Smooth muscle cell (in vitro differentiated cells): ENCODE data around the gene PRDX2. TPM values are rescaled to one million over a fixed set of nuclear protein-coding genes. Genes with fewer than 3 reads are reported as not detected.

Experiments used
- DNase-seq: peaks from one replicate; lab custom pipeline; 2025; ENCODE audit not compliant: unreplicated experiment; lab: John Stamatoyannopoulos, UW
- H2AFZ ChIP-seq: fragments of 200-600 bp; sonication (generic); 2 replicates; pipeline ENCODE4 v1.6.0; 2016; ENCODE audit warnings: antibody characterized with exemption, low read depth, mild to moderate bottlenecking
- H3F3A ChIP-seq: fragments of 200-600 bp; sonication (generic); 2 replicates; pipeline ENCODE4 v1.6.0; 2017; ENCODE audit warnings: antibody characterized with exemption, low read depth
- H3K27ac ChIP-seq: fragments of 200-600 bp; sonication (generic); 2 replicates; pipeline ENCODE4 v1.5.1; 2016; ENCODE audit warnings: low read depth, mild to moderate bottlenecking
- H3K27me3 ChIP-seq: fragments of 200-600 bp; sonication (generic); 2 replicates; pipeline ENCODE4 v1.6.1; 2016; ENCODE audit warnings: low read depth, mild to moderate bottlenecking
- H3K36me3 ChIP-seq: fragments of 200-600 bp; sonication (generic); 2 replicates; pipeline ENCODE4 v1.5.1; 2016; ENCODE audit warnings: low read depth
- H3K4me1 ChIP-seq: fragments of 200-600 bp; sonication (generic); 2 replicates; pipeline ENCODE4 v1.5.1; 2016; ENCODE audit warnings: low read depth
- H3K4me2 ChIP-seq: fragments of 200-600 bp; sonication (generic); 2 replicates; pipeline ENCODE4 v1.6.0; 2016; ENCODE audit warnings: mild to moderate bottlenecking
- H3K4me3 ChIP-seq: fragments of 200-600 bp; sonication (generic); 2 replicates; pipeline ENCODE4 v1.5.1; 2016; ENCODE audit warnings: mild to moderate bottlenecking
- H3K79me2 ChIP-seq: fragments of 200-600 bp; sonication (generic); 2 replicates; pipeline ENCODE4 v1.6.0; 2016; ENCODE audit warnings: low read depth, mild to moderate bottlenecking
- H3K9ac ChIP-seq: fragments of 200-600 bp; sonication (generic); 2 replicates; pipeline ENCODE4 v1.6.0; 2016; ENCODE audit warnings: low read depth
- H3K9me3 ChIP-seq: fragments of 200-600 bp; sonication (generic); replicated peaks from 2 replicates; pipeline ENCODE4 v1.5.1; 2016; ENCODE audit warnings: low read depth
- H4K20me1 ChIP-seq: fragments of 200-600 bp; sonication (generic); 2 replicates; pipeline ENCODE4 v1.6.0; 2016; ENCODE audit warnings: low read depth
- CTCF ChIP-seq: fragments of 200-600 bp; sonication (generic); IDR thresholded peaks from 2 replicates; pipeline ENCODE4 v1.5.1; 2017; ENCODE audit warnings: borderline replicate concordance, mild to moderate bottlenecking, antibody characterized with exemption; ENCODE audit not compliant: insufficient read depth, poor library complexity, severe bottlenecking
- WGBS: methylation state at CpG from one replicate; pipeline ENCODE4 v1.1.7; 2016; ENCODE audit warnings: low lambda C conversion rate; 5-methylcytosine and 5-hydroxymethylcytosine counted together
- polyA plus RNA-seq: library from polyadenylated mRNA; unstranded; fragments of >200 nt; fragmentation: Nextera tagmentation; extraction: Ambion mirVana; gene quantifications from 2 replicates; pipeline ENCODE4 v1.2.1, GENCODE V29; 2016
- total RNA-seq: library from RNA; depleted of rRNA; stranded (reverse); fragments of >200 nt; gene quantifications from 2 replicates; pipeline ENCODE4 v1.2.3, GENCODE V29; 2014

PRDX2 gene
- total and polyA plus RNA-seq, 2 experiments from 2014 or later = 371 to 400 TPM

GRCh38 chr19:12840091-12841079, 38.8 kb upstream of the PRDX2 start:
- Histone ChIP-seq H2AFZ (peak overlapping the region; percentile 16), H3K4me3 (peak overlapping the region; percentile 38), H3F3A (peaks cover 13% of the 10 kb centered on the region), H3K9ac (no peak overlapping the region), H3K9me3 (no peaks in the 10 kb centered on the region), H3K4me1 (peaks cover 8% of the 10 kb centered on the region), H4K20me1 (no peaks in the 10 kb centered on the region), H3K36me3 (no peaks in the 10 kb centered on the region), H3K4me2 (peak overlapping the region; percentile 79), H3K27ac (no peak overlapping the region), H3K79me2 (no peaks in the 10 kb centered on the region), H3K27me3 (peaks cover 47% of the 10 kb centered on the region)
- TF ChIP-seq CTCF = no peak
- no peak for DNase-seq
- WGBS = 32% methylated on average over 38 of the region's 43 CpGs

- no peaks in the 10 kb centered on the region for H3K79me2 ChIP-seq
- H3K4me3 ChIP-seq = peak overlapping the region; percentile 47
- peaks cover 13% of the 10 kb centered on the region for H3F3A ChIP-seq
- no peaks in the 10 kb centered on the region for H3K36me3 ChIP-seq
- DNase-seq = no peak
- no peak for TF ChIP-seq CTCF
- WGBS = 41% methylated on average over 20 of the region's 21 CpGs
- no peak overlapping the region for H3K9ac ChIP-seq
- H3K9me3 ChIP-seq = no peaks in the 10 kb centered on the region
- no peak overlapping the region for H3K27ac ChIP-seq
- peaks cover 60% of the 10 kb centered on the region for H3K27me3 ChIP-seq
- H4K20me1 ChIP-seq = no peaks in the 10 kb centered on the region
- H2AFZ ChIP-seq = no peak overlapping the region
- H3K4me1 ChIP-seq = peaks cover 8% of the 10 kb centered on the region
- peak overlapping the region; percentile 87 for H3K4me2 ChIP-seq
These were observed 37.5 kb upstream of the PRDX2 start for GRCh38 chr19:12838886-12839756.

DNA sequence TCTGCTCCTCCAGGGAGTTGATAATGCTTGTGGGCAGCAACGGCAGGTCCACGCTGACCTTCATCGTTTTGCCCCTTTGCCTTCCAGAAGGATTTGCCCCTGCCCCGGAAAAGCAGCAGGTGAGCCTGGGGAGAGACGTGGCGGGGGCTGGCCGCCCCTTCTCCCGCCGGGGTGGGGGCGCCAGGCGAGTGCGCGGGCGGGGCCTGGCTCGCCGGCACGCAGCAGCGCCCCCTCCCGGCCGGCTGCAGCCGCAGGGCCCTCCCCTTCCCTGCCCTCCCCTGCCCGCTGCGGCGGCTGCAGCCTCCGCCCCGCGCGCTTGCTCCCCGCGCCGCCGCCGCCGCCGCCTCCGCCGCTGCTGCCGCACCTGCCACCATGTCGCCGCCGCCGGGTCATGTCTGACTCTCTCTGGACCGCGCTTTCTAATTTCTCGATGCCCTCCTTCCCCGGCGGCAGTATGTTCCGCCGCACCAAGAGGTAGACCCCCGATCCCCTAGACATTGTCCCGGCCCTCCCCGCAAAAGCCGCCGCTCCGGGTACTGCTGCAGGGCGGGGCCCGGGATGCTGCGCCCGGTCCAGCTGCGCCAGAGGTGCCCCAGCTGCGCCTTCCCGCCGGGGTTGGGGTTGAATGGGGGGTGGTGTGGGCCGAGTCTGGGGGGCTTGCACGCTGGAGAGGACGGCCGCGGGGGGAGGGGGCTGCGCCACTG, 36.7 kb upstream of the PRDX2 start, which contains the start of gene MAST1:
Gene MAST1, plus strand, starts transcription at position 334 of the 704 bp plus-strand sequence. Its CDS starts 58 bp downstream, at position 392.
- 1% methylated on average over 20 of the region's 69 CpGs for WGBS
- Histone ChIP-seq H3K9me3 (no peaks in the 10 kb centered on the region), H3F3A (peaks cover 13% of the 10 kb centered on the region), H3K4me3 (peak within 1 kb of the TSS; percentile 47), H2AFZ (no peak within 1 kb of the TSS), H3K4me1 (peaks cover 8% of the 10 kb centered on the region), H3K27ac (no peak within 1 kb of the TSS), H3K79me2 (no peaks in the 10 kb centered on the region), H3K9ac (no peak within 1 kb of the TSS), H3K27me3 (peaks cover 65% of the 10 kb centered on the region), H3K4me2 (peak within 1 kb of the TSS; percentile 87), H4K20me1 (no peaks in the 10 kb centered on the region), H3K36me3 (no peaks in the 10 kb centered on the region)
- DNase-seq = no peak
- TF ChIP-seq CTCF = peak; percentile 49
